ENCODE data around the gene TRIP13.
A peak's percentile ranks its signal among the peaks of the same experiment; 100 is the strongest.
"Not testable (repeated sequence)": the region's sequence is repeated elsewhere in the genome, so short reads cannot be mapped to it uniquely, and the experiment has no call there.

TRIP13 gene

GRCh38 chr5:927172-928015 is 34.7 kb downstream of the TRIP13 start:
- peak overlapping the region; percentile 83 for H3K4me2 ChIP-seq (ENCODE audit: low read length)
- H3K27ac ChIP-seq, result no peak overlapping the region
- H3K9ac ChIP-seq, result no peak overlapping the region
- no peak overlapping the region for H3K4me3 ChIP-seq (ENCODE audit: low read depth, low read length)
- H3K27me3 ChIP-seq (ENCODE audit: control insufficient read depth, insufficient read depth, low read length), result peaks cover 3% of the 10 kb centered on the region
- peak overlapping the region; percentile 89 for H2AFZ ChIP-seq
- H3K36me3 ChIP-seq (ENCODE audit: control insufficient read depth, insufficient read depth, low read length), result no peaks in the 10 kb centered on the region
- H3K9me3 ChIP-seq (ENCODE audit: control insufficient read depth, low read length), result no peaks in the 10 kb centered on the region
- no peaks in the 10 kb centered on the region for H3K4me1 ChIP-seq
- no peaks in the 10 kb centered on the region for H3K79me2 ChIP-seq
- TF ChIP-seq CTCF (IDR thresholded peaks at IDR 0.05), result no peak

GRCh38 chr5:929182-929581 is 36.5 kb downstream of the TRIP13 start:
- not testable (repeated sequence) for H3K27me3 ChIP-seq (ENCODE audit: control insufficient read depth, insufficient read depth, low read length)

GRCh38 chr5:929596-929995 is 36.9 kb downstream of the TRIP13 start:
- no peak overlapping the region for H3K4me2 ChIP-seq (ENCODE audit: low read length)
- H3K27ac ChIP-seq, result no peak overlapping the region

More at GRCh38 chr5:929182-929581, 36.5 kb downstream of the TRIP13 start:
- H3K9ac ChIP-seq; H3K4me2 ChIP-seq (ENCODE audit: low read length); H3K4me3 ChIP-seq (ENCODE audit: low read depth, low read length); H3K27ac ChIP-seq; H3K9me3 ChIP-seq (ENCODE audit: control insufficient read depth, low read length); H3K79me2 ChIP-seq; H3K4me1 ChIP-seq; H3K36me3 ChIP-seq (ENCODE audit: control insufficient read depth, insufficient read depth, low read length); H2AFZ ChIP-seq: not testable (repeated sequence)

GRCh38 chr5:930866-931265 is 38.2 kb downstream of the TRIP13 start:
- Histone ChIP-seq H3K79me2 (no peaks in the 10 kb centered on the region), H3K27ac (no peak overlapping the region), H3K9me3 (ENCODE audit: control insufficient read depth, low read length) (no peaks in the 10 kb centered on the region), H3K4me3 (ENCODE audit: low read depth, low read length) (no peak overlapping the region), H3K4me1 (no peaks in the 10 kb centered on the region), H3K9ac (no peak overlapping the region), H3K27me3 (ENCODE audit: control insufficient read depth, insufficient read depth, low read length) (peaks cover 2% of the 10 kb centered on the region), H3K4me2 (ENCODE audit: low read length) (no peak overlapping the region), H2AFZ (no peak overlapping the region), H3K36me3 (ENCODE audit: control insufficient read depth, insufficient read depth, low read length) (no peaks in the 10 kb centered on the region)
- no peak for TF ChIP-seq CTCF (IDR thresholded peaks at IDR 0.05)

More at GRCh38 chr5:929596-929995, 36.9 kb downstream of the TRIP13 start:
- TF ChIP-seq CTCF (IDR thresholded peaks at IDR 0.05), result no peak
- Histone ChIP-seq H3K9me3 (ENCODE audit: control insufficient read depth, low read length) (no peaks in the 10 kb centered on the region), H3K4me1 (no peaks in the 10 kb centered on the region), H2AFZ (no peak overlapping the region), H3K79me2 (no peaks in the 10 kb centered on the region), H3K36me3 (ENCODE audit: control insufficient read depth, insufficient read depth, low read length) (no peaks in the 10 kb centered on the region), H3K9ac (no peak overlapping the region), H3K4me3 (ENCODE audit: low read depth, low read length) (no peak overlapping the region), H3K27me3 (ENCODE audit: control insufficient read depth, insufficient read depth, low read length) (peaks cover 3% of the 10 kb centered on the region)

GRCh38 chr5:931570-932145 is 39.0 kb downstream of the TRIP13 start:
- Histone ChIP-seq H3K4me3 (ENCODE audit: low read depth, low read length) (no peak overlapping the region), H3K79me2 (no peaks in the 10 kb centered on the region), H3K27me3 (ENCODE audit: control insufficient read depth, insufficient read depth, low read length) (no peaks in the 10 kb centered on the region), H3K9ac (no peak overlapping the region), H3K9me3 (ENCODE audit: control insufficient read depth, low read length) (no peaks in the 10 kb centered on the region), H3K4me2 (ENCODE audit: low read length) (no peak overlapping the region), H3K4me1 (no peaks in the 10 kb centered on the region), H2AFZ (no peak overlapping the region), H3K27ac (no peak overlapping the region), H3K36me3 (ENCODE audit: control insufficient read depth, insufficient read depth, low read length) (no peaks in the 10 kb centered on the region)
- no peak for TF ChIP-seq CTCF (IDR thresholded peaks at IDR 0.05)

All from parathyroid adenoma (tissue), 2 donors.